COLO668 (cell line): ENCODE measurements around the gene IFI35.

Experiments used
- DNase-seq: peaks from one replicate; lab custom pipeline; 2025; ENCODE audit not compliant: unreplicated experiment; lab: John Stamatoyannopoulos, UW

Gene IFI35

DNA sequence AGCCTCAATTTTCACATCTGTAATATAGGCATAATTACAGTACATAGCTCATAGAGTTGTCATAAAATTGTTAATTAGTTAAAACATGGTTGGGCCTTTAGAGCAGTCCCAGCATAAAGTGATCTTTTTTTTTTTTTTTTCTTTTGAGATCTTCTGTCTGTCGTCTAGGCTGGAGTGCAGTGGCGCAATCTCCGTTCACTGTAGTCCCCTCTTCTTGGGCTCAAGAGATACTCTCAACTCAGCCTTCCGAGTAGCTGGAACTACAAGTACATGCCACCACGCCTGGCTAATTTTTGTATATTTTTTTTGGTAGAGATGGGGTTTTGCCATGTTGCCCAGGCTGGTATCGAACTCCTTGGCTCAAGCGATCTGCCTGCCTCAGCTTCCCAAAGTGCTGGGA lies 49.5 kb downstream of the IFI35 start:
- DNase-seq = no peak

DNA sequence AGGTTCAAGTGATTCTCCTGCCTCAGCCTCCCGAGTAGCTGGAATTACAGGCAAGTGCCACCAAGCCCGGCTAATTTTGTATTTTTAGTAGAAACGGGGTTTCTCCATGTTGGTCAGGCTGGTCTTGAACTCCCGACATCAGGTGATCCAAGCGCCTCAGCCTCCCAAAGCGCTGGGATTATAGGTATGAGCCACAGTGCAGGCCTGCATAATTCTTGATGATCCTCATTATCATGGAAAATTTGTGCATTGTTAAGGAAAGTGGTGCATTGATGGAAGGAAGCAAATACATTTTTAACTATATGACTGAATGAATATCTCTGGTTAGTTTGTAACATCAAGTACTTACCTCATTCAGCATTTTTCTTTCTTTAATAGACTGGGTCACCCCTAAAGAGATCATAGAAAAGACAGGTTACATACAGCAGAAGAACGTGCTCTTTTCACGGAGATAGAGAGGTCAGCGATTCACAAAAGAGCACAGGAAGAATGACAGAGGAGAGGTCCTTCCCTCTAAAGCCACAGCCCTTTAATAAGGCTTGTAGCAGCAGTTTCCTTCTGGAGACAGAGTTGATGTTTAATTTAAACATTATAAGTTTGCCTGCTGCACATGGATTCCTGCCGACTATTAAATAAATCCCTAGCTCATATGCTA lies 56.5 kb downstream of the IFI35 start:
- DNase-seq = no peak
